CD8-positive, alpha-beta memory T cell (primary cell): ENCODE measurements around the gene DAP. TPM values are rescaled to one million over a fixed set of nuclear protein-coding genes. Genes with fewer than 3 reads are reported as not detected.

Source experiments
- CTCF ChIA-PET: fragments of 350-600 bp; sonication (Branson Sonifier 250); formaldehyde crosslinking; loops from one replicate; lab custom pipeline; 2021; ENCODE audit warnings: antibody characterized with exemption; lab: Charles Lee
- POLR2A ChIA-PET: fragments of 350-600 bp; sonication (Branson Sonifier 250); formaldehyde crosslinking; loops from one replicate; lab custom pipeline; 2021; ENCODE audit warnings: antibody characterized with exemption; lab: Charles Lee
- DNase-seq, 5 donors: peaks; one replicate each; pipeline versions ENCODE4 v3.0.0 to v3.0.0-alpha.2; 2020 to 2022; ENCODE audit warnings: mixed read lengths in 1 of 5
- H3K27ac ChIP-seq: one replicate; pipeline ENCODE4 v1.7.0; 2013; ENCODE audit warnings: low read depth, mild to moderate bottlenecking, low read length, moderate library complexity
- H3K27me3 ChIP-seq: 2 replicates; pipeline ENCODE4 v1.7.0; 2013; ENCODE audit warnings: low read length, mild to moderate bottlenecking; ENCODE audit not compliant: insufficient read depth, poor library complexity, severe bottlenecking
- H3K36me3 ChIP-seq: 2 replicates; pipeline ENCODE4 v1.7.0; 2013; ENCODE audit warnings: mild to moderate bottlenecking, low read length, moderate library complexity; ENCODE audit not compliant: insufficient read depth
- H3K4me1 ChIP-seq: 2 replicates; pipeline ENCODE4 v1.7.0; 2013; ENCODE audit warnings: mild to moderate bottlenecking, low read length, moderate library complexity; ENCODE audit not compliant: insufficient read depth
- H3K4me3 ChIP-seq: 2 replicates; pipeline ENCODE4 v1.7.0; 2013; ENCODE audit warnings: mild to moderate bottlenecking, low read length
- H3K9me3 ChIP-seq: 2 replicates; pipeline ENCODE4 v1.7.0; 2013; ENCODE audit warnings: mild to moderate bottlenecking, low read length
- H3K27ac Mint-ChIP-seq, 8 donors: one replicate each; pipeline ENCODE4 v1.8.0; 2020 to 2021; ENCODE audit warnings: mixed read lengths in 8 of 8, mild to moderate bottlenecking in 6 of 8, inconsistent platforms in 3 of 8, moderate library complexity in 3 of 8
- H3K27me3 Mint-ChIP-seq, 2 donors: one replicate each; pipeline ENCODE4 v1.8.0; 2020 to 2021; ENCODE audit warnings: mixed read lengths in 2 of 2, mild to moderate bottlenecking in 1 of 2, moderate library complexity in 1 of 2
- H3K36me3 Mint-ChIP-seq, 3 donors: one replicate each; pipeline ENCODE4 v1.8.0; 2020 to 2021; ENCODE audit warnings: mixed read lengths in 3 of 3, inconsistent platforms in 1 of 3, mild to moderate bottlenecking in 1 of 3
- H3K4me1 Mint-ChIP-seq, 3 donors: one replicate each; pipeline ENCODE4 v1.8.0; 2020 to 2021; ENCODE audit warnings: mixed read lengths in 3 of 3, inconsistent platforms in 1 of 3, mild to moderate bottlenecking in 1 of 3
- H3K4me3 Mint-ChIP-seq, 7 donors: one replicate each; pipeline ENCODE4 v1.8.0; 2020 to 2021; ENCODE audit warnings: mixed read lengths in 7 of 7, mild to moderate bottlenecking in 6 of 7, moderate library complexity in 4 of 7, inconsistent platforms in 2 of 7
- H3K9me3 Mint-ChIP-seq, 5 donors: one replicate each; pipeline ENCODE4 v1.8.0; 2020 to 2022; ENCODE audit warnings: mixed read lengths in 5 of 5, mild to moderate bottlenecking in 3 of 5, moderate library complexity in 2 of 5, inconsistent platforms in 1 of 5
- polyA plus RNA-seq: library from polyadenylated mRNA; unstranded; fragments of 300-500 nt; fragmentation: Illumina TruSeq; gene quantifications from one replicate; pipeline ENCODE4 v1.2.3, GENCODE V29; 2021
- total RNA-seq, 2 experiments: library from RNA; stranded (reverse); gene quantifications; one replicate each; pipeline ENCODE4 v1.2.3, GENCODE V29; 2021

DAP gene
- total and polyA plus RNA-seq, 3 experiments from 2014 or later = 60.0 to 73.7 (median 61.5) TPM

DNA sequence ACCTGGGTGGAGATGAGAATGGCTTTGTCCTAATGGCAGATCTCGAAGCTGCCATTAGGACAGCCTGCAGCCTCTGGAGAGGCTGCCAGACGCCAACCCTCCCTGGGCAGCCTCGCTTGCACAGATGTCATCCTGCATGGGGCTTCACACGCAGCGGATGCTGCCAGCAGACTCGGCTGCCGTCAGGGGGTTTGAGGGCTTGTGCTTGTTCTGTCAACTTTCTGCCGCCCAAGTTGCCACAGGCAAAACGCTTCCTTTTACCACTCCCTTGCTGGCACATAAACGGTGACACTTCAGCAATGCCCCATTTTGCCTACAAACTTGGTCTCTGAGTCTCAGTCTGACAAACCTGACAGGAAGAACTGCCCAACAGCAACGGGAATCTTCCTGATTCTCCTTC lies 24.7 kb downstream of the DAP start:
- CTCF ChIA-PET = no interaction called here
- H3K9me3 ChIP-seq = no peaks in the 10 kb centered on the region
- no peaks in the 10 kb centered on the region for H3K4me1 ChIP-seq
- H3K36me3 ChIP-seq = peaks cover 5% of the 10 kb centered on the region
- no peak overlapping the region for H3K27ac Mint-ChIP-seq
- no peak for DNase-seq
- H3K27me3 ChIP-seq = no peaks in the 10 kb centered on the region
- H3K4me3 ChIP-seq = no peak overlapping the region
- no peak overlapping the region for H3K4me3 Mint-ChIP-seq
- no peaks in the 10 kb centered on the region for H3K27me3 Mint-ChIP-seq
- H3K4me1 Mint-ChIP-seq = peaks cover 16 to 24% (median 18%) of the 10 kb centered on the region in 3 donors
- POLR2A ChIA-PET = no interaction called here
- H3K9me3 Mint-ChIP-seq = no peaks in the 10 kb centered on the region
- H3K36me3 Mint-ChIP-seq = peaks cover 15 to 59% (median 31%) of the 10 kb centered on the region in 3 donors
- no peak overlapping the region for H3K27ac ChIP-seq

- no peak overlapping the region for H3K4me3 Mint-ChIP-seq
- Histone ChIP-seq H3K4me1 (no peaks in the 10 kb centered on the region), H3K9me3 (no peaks in the 10 kb centered on the region), H3K4me3 (no peak overlapping the region), H3K27ac (no peak overlapping the region), H3K27me3 (no peaks in the 10 kb centered on the region), H3K36me3 (peaks cover 5% of the 10 kb centered on the region)
- no peak for DNase-seq
- no peaks in the 10 kb centered on the region for H3K27me3 Mint-ChIP-seq
- peak overlapping the region in 1 of 8 donors; percentile 57 for H3K27ac Mint-ChIP-seq
- CTCF ChIA-PET = interaction anchor here (1.2 to 1.5 kb wide), 2 partner anchors 13 to 34 kb away, joined by 3 read pairs; no protein-coding TSS in a partner anchor
- peaks cover 16 to 24% (median 18%) of the 10 kb centered on the region in 3 donors for H3K4me1 Mint-ChIP-seq
- POLR2A ChIA-PET = no interaction called here
- H3K36me3 Mint-ChIP-seq = peaks cover 10 to 54% (median 25%) of the 10 kb centered on the region in 3 donors
- H3K9me3 Mint-ChIP-seq = no peaks in the 10 kb centered on the region
Measured at GRCh38 chr5:10735569-10736276, 25.3 kb downstream of the DAP start.

- ChIA-PET CTCF (interaction anchor here (1.2 to 1.5 kb wide), 2 partner anchors 12 to 33 kb away, joined by 3 read pairs; no protein-coding TSS in a partner anchor), POLR2A (no interaction called here)
- no peak for DNase-seq
- Mint-ChIP-seq H3K27me3 (no peaks in the 10 kb centered on the region), H3K4me1 (peaks cover 16 to 24% (median 18%) of the 10 kb centered on the region in 3 donors), H3K4me3 (no peak overlapping the region), H3K9me3 (no peaks in the 10 kb centered on the region), H3K36me3 (peaks cover 3 to 46% (median 21%) of the 10 kb centered on the region in 3 donors), H3K27ac (no peak overlapping the region)
- H3K27me3 ChIP-seq = no peaks in the 10 kb centered on the region
- H3K9me3 ChIP-seq = no peaks in the 10 kb centered on the region
- peaks cover 5% of the 10 kb centered on the region for H3K36me3 ChIP-seq
- H3K4me3 ChIP-seq = no peak overlapping the region
- H3K27ac ChIP-seq = no peak overlapping the region
- H3K4me1 ChIP-seq = no peaks in the 10 kb centered on the region
Measured at GRCh38 chr5:10734832-10735523, 26.1 kb downstream of the DAP start.

DNA sequence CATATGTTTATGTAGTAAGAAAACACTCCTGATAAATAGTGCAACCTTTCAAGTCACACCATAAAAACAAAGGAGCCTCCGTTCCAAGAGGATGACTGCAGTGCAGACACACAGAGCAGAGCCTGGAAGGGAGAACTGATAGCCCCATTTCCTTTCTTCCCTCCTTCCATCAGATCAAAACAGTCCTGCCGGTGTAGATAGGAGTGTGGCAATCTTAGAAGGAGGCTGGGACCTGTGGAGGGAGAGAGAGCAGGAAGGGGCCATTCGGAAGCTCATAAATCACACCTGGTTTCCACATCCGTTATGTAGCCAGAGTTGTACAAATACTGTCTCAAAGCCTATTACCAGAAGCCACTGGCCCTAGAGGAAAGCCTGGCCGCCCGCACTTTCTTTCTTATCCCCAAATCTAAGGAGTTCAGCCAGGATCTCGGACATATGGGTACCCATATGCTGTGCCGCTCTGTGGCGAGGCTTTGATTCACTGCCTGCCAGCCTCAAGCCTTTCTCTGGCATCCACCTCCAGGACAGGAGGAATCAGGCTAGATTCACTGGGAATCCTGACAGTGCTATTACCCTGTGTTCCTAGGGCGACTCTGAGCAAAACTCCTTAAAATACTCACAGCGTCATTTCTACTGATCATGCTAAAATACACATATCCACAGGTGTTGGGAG lies 26.9 kb downstream of the DAP start:
- no peak overlapping the region for H3K27ac Mint-ChIP-seq
- no peaks in the 10 kb centered on the region for H3K9me3 ChIP-seq
- CTCF ChIA-PET = no interaction called here

GRCh38 chr5:10733426-10733825 lies 27.6 kb downstream of the DAP start:
- CTCF ChIA-PET = no interaction called here
- no peaks in the 10 kb centered on the region for H3K4me1 ChIP-seq
- no peaks in the 10 kb centered on the region for H3K9me3 Mint-ChIP-seq

More for the DNA sequence above, 26.9 kb downstream of the DAP start:
- Mint-ChIP-seq H3K9me3 (no peaks in the 10 kb centered on the region), H3K36me3 (peaks cover 0 to 46% (median 20%) of the 10 kb centered on the region in 3 donors), H3K4me3 (no peak overlapping the region), H3K4me1 (peaks cover 15 to 32% (median 18%) of the 10 kb centered on the region in 3 donors), H3K27me3 (no peaks in the 10 kb centered on the region)
- Histone ChIP-seq H3K36me3 (peaks cover 5% of the 10 kb centered on the region), H3K4me3 (no peak overlapping the region), H3K27me3 (no peaks in the 10 kb centered on the region), H3K4me1 (no peaks in the 10 kb centered on the region), H3K27ac (no peak overlapping the region)
- POLR2A ChIA-PET = no interaction called here
- DNase-seq = no peak

DNA sequence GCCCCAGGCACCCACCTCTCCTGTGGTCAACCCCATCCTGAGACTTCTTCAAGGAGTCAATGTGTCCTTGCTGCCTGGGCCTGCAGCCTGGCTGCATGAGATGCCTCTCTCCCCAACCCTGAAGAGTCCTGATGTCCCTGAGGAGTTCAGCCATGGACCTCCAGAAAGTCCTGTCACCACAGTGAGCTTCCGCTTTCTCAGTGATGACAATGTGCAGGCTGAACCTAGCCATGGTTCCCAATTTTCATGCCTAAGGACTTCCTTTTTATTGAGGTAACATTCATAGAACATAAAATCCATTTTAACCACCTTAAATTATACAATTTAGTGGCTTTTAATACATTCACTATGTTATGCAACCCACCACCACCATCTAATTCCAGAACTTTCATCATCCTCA lies 29.1 kb downstream of the DAP start:
- no peaks in the 10 kb centered on the region for H3K27me3 ChIP-seq
- H3K36me3 Mint-ChIP-seq = peaks cover 0 to 41% (median 12%) of the 10 kb centered on the region in 3 donors
- DNase-seq = no peak
- peaks cover 5% of the 10 kb centered on the region for H3K36me3 ChIP-seq
- H3K4me3 ChIP-seq = no peak overlapping the region
- H3K9me3 ChIP-seq = no peaks in the 10 kb centered on the region
- ChIA-PET POLR2A (no interaction called here), CTCF (no interaction called here)
- H3K4me1 Mint-ChIP-seq = peaks cover 19 to 42% (median 20%) of the 10 kb centered on the region in 3 donors
- no peaks in the 10 kb centered on the region for H3K9me3 Mint-ChIP-seq
- H3K4me3 Mint-ChIP-seq = no peak overlapping the region
- no peak overlapping the region for H3K27ac ChIP-seq
- H3K27ac Mint-ChIP-seq = peak overlapping the region in 3 of 8 donors; percentile 18 to 81 (median 35)
- H3K27me3 Mint-ChIP-seq = no peaks in the 10 kb centered on the region
- no peaks in the 10 kb centered on the region for H3K4me1 ChIP-seq

More at GRCh38 chr5:10733426-10733825, 27.6 kb downstream of the DAP start:
- POLR2A ChIA-PET = no interaction called here
- DNase-seq = no peak
- no peaks in the 10 kb centered on the region for H3K27me3 Mint-ChIP-seq
- H3K27ac Mint-ChIP-seq = peak overlapping the region in 1 of 8 donors; percentile 72
- peaks cover 14 to 34% (median 17%) of the 10 kb centered on the region in 3 donors for H3K4me1 Mint-ChIP-seq
- H3K27me3 ChIP-seq = no peaks in the 10 kb centered on the region
- H3K36me3 Mint-ChIP-seq = peaks cover 0 to 46% (median 18%) of the 10 kb centered on the region in 3 donors
- H3K4me3 Mint-ChIP-seq = no peak overlapping the region
- no peaks in the 10 kb centered on the region for H3K9me3 ChIP-seq
- no peak overlapping the region for H3K27ac ChIP-seq
- H3K4me3 ChIP-seq = no peak overlapping the region
- H3K36me3 ChIP-seq = peaks cover 5% of the 10 kb centered on the region

GRCh38 chr5:10730043-10730351 lies 31.0 kb downstream of the DAP start:
- Histone ChIP-seq H3K9me3 (no peaks in the 10 kb centered on the region), H3K27ac (no peak overlapping the region), H3K36me3 (peaks cover 5% of the 10 kb centered on the region), H3K27me3 (no peaks in the 10 kb centered on the region), H3K4me3 (no peak overlapping the region), H3K4me1 (no peaks in the 10 kb centered on the region)
- Mint-ChIP-seq H3K9me3 (no peaks in the 10 kb centered on the region), H3K4me1 (peaks cover 16 to 40% (median 19%) of the 10 kb centered on the region in 3 donors), H3K27ac (no peak overlapping the region), H3K4me3 (no peak overlapping the region), H3K36me3 (peaks cover 0 to 42% (median 13%) of the 10 kb centered on the region in 3 donors), H3K27me3 (peaks cover 0 to 1% of the 10 kb centered on the region in 2 donors)
- DNase-seq = no peak
- CTCF ChIA-PET = no interaction called here
- POLR2A ChIA-PET = no interaction called here
